ENCODE measurements around the gene RAP2A.

Gene RAP2A

GRCh38 chr13:97468331-97468730 is 34.4 kb downstream of the RAP2A start:
- no peak overlapping the region for H3K27ac ChIP-seq
- TF ChIP-seq, protein P1, sequence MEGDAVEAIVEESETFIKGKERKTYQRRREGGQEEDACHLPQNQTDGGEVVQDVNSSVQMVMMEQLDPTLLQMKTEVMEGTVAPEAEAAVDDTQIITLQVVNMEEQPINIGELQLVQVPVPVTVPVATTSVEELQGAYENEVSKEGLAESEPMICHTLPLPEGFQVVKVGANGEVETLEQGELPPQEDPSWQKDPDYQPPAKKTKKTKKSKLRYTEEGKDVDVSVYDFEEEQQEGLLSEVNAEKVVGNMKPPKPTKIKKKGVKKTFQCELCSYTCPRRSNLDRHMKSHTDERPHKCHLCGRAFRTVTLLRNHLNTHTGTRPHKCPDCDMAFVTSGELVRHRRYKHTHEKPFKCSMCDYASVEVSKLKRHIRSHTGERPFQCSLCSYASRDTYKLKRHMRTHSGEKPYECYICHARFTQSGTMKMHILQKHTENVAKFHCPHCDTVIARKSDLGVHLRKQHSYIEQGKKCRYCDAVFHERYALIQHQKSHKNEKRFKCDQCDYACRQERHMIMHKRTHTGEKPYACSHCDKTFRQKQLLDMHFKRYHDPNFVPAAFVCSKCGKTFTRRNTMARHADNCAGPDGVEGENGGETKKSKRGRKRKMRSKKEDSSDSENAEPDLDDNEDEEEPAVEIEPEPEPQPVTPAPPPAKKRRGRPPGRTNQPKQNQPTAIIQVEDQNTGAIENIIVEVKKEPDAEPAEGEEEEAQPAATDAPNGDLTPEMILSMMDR (conservative IDR thresholded peaks at IDR 0.05), result no peak
- no peak for TF ChIP-seq ZFX (IDR thresholded peaks at IDR 0.05)

DNA sequence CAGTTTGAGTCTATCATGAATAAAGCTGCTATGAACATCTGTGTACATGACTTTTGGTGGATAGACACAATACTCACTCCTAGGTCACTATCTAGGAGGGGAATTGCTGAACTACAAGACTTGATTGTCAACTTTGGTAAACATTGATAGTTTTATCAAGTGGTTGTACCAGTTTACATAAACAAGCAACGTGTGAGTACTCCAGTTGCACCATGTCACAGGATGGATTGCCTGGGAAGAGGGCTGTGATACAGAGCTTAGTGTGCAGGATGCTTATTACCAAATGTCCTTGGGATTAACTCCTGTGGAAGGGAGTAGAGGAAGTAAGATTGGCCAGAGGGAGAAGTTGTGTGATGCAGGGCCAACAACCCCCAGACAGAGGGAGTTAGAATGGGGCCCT is 37.7 kb downstream of the RAP2A start:
- H3K27ac ChIP-seq, result no peak overlapping the region
- TF ChIP-seq ZFX (IDR thresholded peaks at IDR 0.05), result no peak
- TF ChIP-seq, protein P1 (conservative IDR thresholded peaks at IDR 0.05), result no peak

DNA sequence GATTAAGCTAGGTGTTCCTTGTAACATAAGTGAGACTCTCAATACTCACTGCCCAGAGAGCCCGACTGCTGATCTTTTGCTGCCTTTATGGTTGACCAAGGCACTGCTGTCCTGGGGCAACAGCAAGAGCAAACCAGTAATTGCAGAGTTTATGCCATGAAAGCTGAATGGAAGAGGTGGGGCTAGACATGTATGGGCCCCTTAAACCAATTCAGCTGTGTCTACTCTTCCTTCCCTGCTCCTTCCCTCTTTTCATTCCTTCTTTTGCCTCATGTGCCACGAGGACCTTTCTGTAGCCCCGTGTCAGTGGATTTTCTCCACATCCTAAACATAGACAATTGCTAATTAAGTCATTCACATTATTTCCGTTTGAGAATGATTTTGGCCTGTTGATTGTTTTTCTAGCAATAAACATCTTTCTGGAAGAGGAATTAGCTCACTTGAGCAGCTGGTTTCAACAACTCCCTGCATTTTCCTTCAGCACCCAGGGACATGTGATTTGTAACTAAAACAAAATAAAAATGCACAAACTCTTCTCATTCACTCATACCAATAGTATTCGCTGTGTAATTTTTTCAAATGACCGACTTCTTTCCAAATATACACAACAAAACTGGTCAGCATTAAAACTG is 40.5 kb downstream of the RAP2A start:
- no peak for TF ChIP-seq ZFX (IDR thresholded peaks at IDR 0.05)
- TF ChIP-seq, protein P1 (conservative IDR thresholded peaks at IDR 0.05), result no peak
- no peak overlapping the region for H3K27ac ChIP-seq

GRCh38 chr13:97475011-97475410 is 41.0 kb downstream of the RAP2A start:
- H3K27ac ChIP-seq, result no peak overlapping the region
- TF ChIP-seq ZFX (IDR thresholded peaks at IDR 0.05), result no peak
- TF ChIP-seq, protein P1 (conservative IDR thresholded peaks at IDR 0.05), result no peak

DNA sequence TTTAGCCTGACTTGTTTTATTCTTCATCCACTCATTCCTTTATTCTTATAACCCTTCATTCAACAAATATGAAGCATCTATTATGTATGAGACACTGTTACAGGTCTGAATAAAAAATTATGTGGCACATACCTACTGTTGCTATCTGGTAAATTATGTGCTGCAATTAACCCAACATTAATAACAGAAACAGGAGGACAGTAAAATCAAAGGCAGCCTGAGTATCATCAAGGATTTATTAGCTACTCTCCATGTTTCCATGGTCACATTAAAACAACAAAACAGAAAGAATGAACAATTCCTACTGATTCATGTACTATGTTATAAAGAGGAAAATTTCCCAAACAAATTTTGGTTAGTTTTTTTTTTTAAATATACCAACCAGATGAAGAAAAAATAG is 43.9 kb downstream of the RAP2A start:
- no peak overlapping the region for H3K27ac ChIP-seq
- TF ChIP-seq, protein P1 (conservative IDR thresholded peaks at IDR 0.05), result no peak
- no peak for TF ChIP-seq ZFX (IDR thresholded peaks at IDR 0.05)

DNA sequence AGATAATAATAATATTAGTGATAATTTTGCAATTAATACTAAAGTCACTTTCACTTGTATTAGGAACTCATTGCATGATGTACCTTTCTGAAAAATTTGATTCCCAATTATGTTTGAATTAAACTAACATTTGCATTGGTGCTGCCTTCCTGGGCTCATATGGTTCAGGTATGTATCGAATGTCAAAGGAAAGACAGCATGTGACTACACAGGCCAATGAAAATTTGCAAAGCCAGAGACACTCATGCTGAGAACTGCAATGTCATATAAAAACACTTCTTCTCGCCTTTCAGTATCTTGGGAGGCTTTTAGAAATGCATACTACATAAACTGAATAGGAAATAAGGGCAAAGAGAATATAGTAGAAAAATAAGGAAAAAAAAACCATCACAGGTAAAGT is 44.3 kb downstream of the RAP2A start:
- TF ChIP-seq, protein P1 (conservative IDR thresholded peaks at IDR 0.05), result no peak
- TF ChIP-seq ZFX (IDR thresholded peaks at IDR 0.05), result no peak
- H3K27ac ChIP-seq, result no peak overlapping the region

GRCh38 chr13:97483465-97483864 is 49.5 kb downstream of the RAP2A start:
- no peak for TF ChIP-seq ZFX (IDR thresholded peaks at IDR 0.05)
- TF ChIP-seq, protein P1 (conservative IDR thresholded peaks at IDR 0.05), result no peak
- no peak overlapping the region for H3K27ac ChIP-seq

Data from C4-2B (cell line).